Measurements from ENCODE around the gene IQCE.
"Not testable (repeated sequence)": the region's sequence is repeated elsewhere in the genome, so short reads cannot be mapped to it uniquely, and the experiment has no call there.

IQCE gene

GRCh38 chr7:2521341-2521745, 37.4 kb upstream of the IQCE start:
- DNase-seq, result peak; percentile 57

- peak; percentile 85 for DNase-seq
Measured at GRCh38 chr7:2521952-2522591, 36.7 kb upstream of the IQCE start.

GRCh38 chr7:2522780-2523433, 35.9 kb upstream of the IQCE start:
- DNase-seq, result peak; percentile 100

GRCh38 chr7:2523461-2523936, 35.3 kb upstream of the IQCE start:
- peak; percentile 69 for DNase-seq

GRCh38 chr7:2523941-2524807, 34.6 kb upstream of the IQCE start:
- peak; percentile 63 for DNase-seq

- DNase-seq, result no peak
Measured at GRCh38 chr7:2524808-2525657, 33.7 kb upstream of the IQCE start.

GRCh38 chr7:2525658-2526630, 32.8 kb upstream of the IQCE start:
- no peak for DNase-seq

GRCh38 chr7:2526659-2527504, 31.9 kb upstream of the IQCE start:
- DNase-seq, result no peak

- DNase-seq, result peak; percentile 82
Measured at GRCh38 chr7:2527505-2528467, 31.0 kb upstream of the IQCE start.

GRCh38 chr7:2528481-2529095, 30.2 kb upstream of the IQCE start:
- no peak for DNase-seq

- peak; percentile 85 for DNase-seq
Measured at GRCh38 chr7:2529161-2530070, 29.4 kb upstream of the IQCE start.

GRCh38 chr7:2530071-2530987, 28.4 kb upstream of the IQCE start:
- peak; percentile 54 for DNase-seq

- DNase-seq, result not testable (repeated sequence)
Measured at GRCh38 chr7:2530994-2531795, 27.6 kb upstream of the IQCE start.

- not testable (repeated sequence) for DNase-seq
Measured at GRCh38 chr7:2531796-2532110, 27.0 kb upstream of the IQCE start.

GRCh38 chr7:2532199-2532772, 26.5 kb upstream of the IQCE start:
- DNase-seq, result not testable (repeated sequence)
